ENCODE measurements around the gene NBAS.
"Not testable (repeated sequence)": the region's sequence is repeated elsewhere in the genome, so short reads cannot be mapped to it uniquely, and the experiment has no call there.

The NBAS gene

GRCh38 chr2:15224641-15225040 is 336.5 kb downstream of the NBAS start:
- DNase-seq: no peak

GRCh38 chr2:15223887-15224286 is 337.2 kb downstream of the NBAS start:
- no peak for DNase-seq

- no peak for DNase-seq
Observed at GRCh38 chr2:15222856-15223255, 338.3 kb downstream of the NBAS start.

GRCh38 chr2:15220603-15221002 is 340.5 kb downstream of the NBAS start:
- DNase-seq: no peak

GRCh38 chr2:15218423-15219086 is 342.6 kb downstream of the NBAS start:
- no peak for DNase-seq

- no peak for DNase-seq
Observed at GRCh38 chr2:15212249-15212648, 348.9 kb downstream of the NBAS start.

GRCh38 chr2:15210542-15210941 is 350.6 kb downstream of the NBAS start:
- not testable (repeated sequence) for DNase-seq

GRCh38 chr2:15206419-15206818 is 354.7 kb downstream of the NBAS start:
- no peak for DNase-seq

GRCh38 chr2:15205562-15205961 is 355.6 kb downstream of the NBAS start:
- DNase-seq: no peak

- no peak for DNase-seq
Observed at GRCh38 chr2:15201009-15201408, 360.1 kb downstream of the NBAS start.

GRCh38 chr2:15200581-15200980 is 360.6 kb downstream of the NBAS start:
- no peak for DNase-seq

- no peak for DNase-seq
Observed at GRCh38 chr2:15198051-15198450, 363.1 kb downstream of the NBAS start.

GRCh38 chr2:15195813-15196212 is 365.3 kb downstream of the NBAS start:
- no peak for DNase-seq

GRCh38 chr2:15191789-15192188 is 369.3 kb downstream of the NBAS start:
- DNase-seq: no peak

- no peak for DNase-seq
Observed at GRCh38 chr2:15189216-15189615, 371.9 kb downstream of the NBAS start.

GRCh38 chr2:15187702-15188101 is 373.4 kb downstream of the NBAS start:
- DNase-seq: no peak

- DNase-seq: no peak
Observed at GRCh38 chr2:15186118-15186517, 375.0 kb downstream of the NBAS start.

- no peak for DNase-seq
Observed at GRCh38 chr2:15184491-15184890, 376.6 kb downstream of the NBAS start.

- no peak for DNase-seq
Observed at GRCh38 chr2:15182275-15182674, 378.9 kb downstream of the NBAS start.

- DNase-seq: no peak
Observed at GRCh38 chr2:15181092-15181745, 379.9 kb downstream of the NBAS start.

GRCh38 chr2:15180379-15180778 is 380.8 kb downstream of the NBAS start:
- DNase-seq: no peak

- DNase-seq: no peak
Observed at GRCh38 chr2:15178946-15179345, 382.2 kb downstream of the NBAS start.

GRCh38 chr2:15177103-15177502 is 384.0 kb downstream of the NBAS start:
- DNase-seq: peak in 2 of 58 donors; percentile 17 to 33

All from anterior cingulate cortex (tissue), 58 donors.